SK-N-SH (cell line): Measurements from ENCODE around the gene RNF217.

Experiments used
- EP300 ChIP-seq, 2 experiments: IDR thresholded peaks; 2 replicates each; pipeline versions ENCODE4 v1.4.0 to v1.6.1; 2012; ENCODE audit warnings: borderline replicate concordance in 1 of 2, low read depth in 1 of 2, low read length in 1 of 2
- FOXM1 ChIP-seq: IDR thresholded peaks from 2 replicates; pipeline ENCODE4 v1.4.0; 2012; ENCODE audit warnings: low read depth, mild to moderate bottlenecking
- RXRA ChIP-seq: IDR thresholded peaks from 2 replicates; pipeline ENCODE4 v1.4.0; 2012; ENCODE audit warnings: low read depth, mild to moderate bottlenecking, borderline replicate concordance
- SIN3A ChIP-seq: IDR thresholded peaks from 2 replicates; pipeline ENCODE4 v1.6.1; 2012; ENCODE audit warnings: low read depth, mild to moderate bottlenecking, low read length, moderate library complexity, borderline replicate concordance
- SMC3 ChIP-seq: IDR thresholded peaks from 2 replicates; pipeline ENCODE4 v1.6.1; 2012; ENCODE audit warnings: low read depth, low read length, improper control_type of control experiment
- TAF1 ChIP-seq: IDR thresholded peaks from 2 replicates; pipeline ENCODE4 v1.6.1; 2012; ENCODE audit warnings: low read depth, mild to moderate bottlenecking, low read length, moderate library complexity, borderline replicate concordance
- YY1 ChIP-seq: IDR thresholded peaks from 2 replicates; pipeline ENCODE4 v1.4.0; 2012; ENCODE audit warnings: low read depth, mild to moderate bottlenecking
- TF ChIP-seq, protein P1 (sequence below): fragments of 200-600 bp; sonication (generic); IDR thresholded peaks from 2 replicates; pipeline ENCODE4 v1.6.1; 2017; ENCODE audit warnings: antibody characterized with exemption, mild to moderate bottlenecking, moderate library complexity
- TF ChIP-seq, protein P2 (sequence below): IDR thresholded peaks from 2 replicates; pipeline ENCODE4 v1.6.1; 2012; ENCODE audit warnings: mild to moderate bottlenecking, low read depth, low read length, moderate library complexity
- TF ChIP-seq, protein P3 (sequence below): IDR thresholded peaks from 2 replicates; pipeline ENCODE4; 2012
- TF ChIP-seq, protein P4 (sequence below): fragments of 150-350 bp; IDR thresholded peaks from 2 replicates; pipeline ENCODE4 v1.6.1; 2017; ENCODE audit warnings: antibody characterized with exemption, low read length, low read depth, borderline replicate concordance

DNA sequence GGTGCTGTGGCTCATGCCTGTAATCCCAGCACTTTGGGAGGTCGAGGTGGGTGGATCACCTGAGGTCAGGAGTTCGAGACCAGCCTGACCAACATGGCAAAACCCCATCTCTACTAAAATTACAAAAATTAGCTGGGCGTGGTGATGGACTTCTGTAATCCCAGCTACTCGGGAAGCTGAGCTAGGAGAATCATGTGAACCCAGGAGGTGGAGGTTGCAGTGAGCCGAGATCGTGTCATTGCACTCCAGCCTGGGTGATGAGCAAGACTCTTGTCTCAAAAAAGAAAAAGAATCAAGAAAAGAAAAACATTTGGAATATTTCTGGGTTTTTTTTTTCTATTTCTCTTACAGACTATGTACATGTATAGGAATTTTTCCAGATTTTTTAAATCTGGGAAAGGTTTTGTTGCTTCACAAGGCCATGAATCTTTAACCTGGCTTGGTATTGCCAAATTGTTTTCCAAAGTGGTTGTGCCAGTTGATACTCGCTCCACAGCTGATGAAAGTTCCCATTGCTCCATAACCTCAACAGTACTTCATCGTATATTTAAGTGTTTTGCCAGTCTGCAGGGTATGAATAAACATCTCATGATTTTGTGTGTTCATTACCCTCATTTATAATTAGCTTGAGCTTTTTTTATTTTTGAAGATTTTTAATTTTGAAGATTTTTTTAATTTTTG is 33.5 kb downstream of the RNF217 start:
- TF ChIP-seq, protein P1, sequence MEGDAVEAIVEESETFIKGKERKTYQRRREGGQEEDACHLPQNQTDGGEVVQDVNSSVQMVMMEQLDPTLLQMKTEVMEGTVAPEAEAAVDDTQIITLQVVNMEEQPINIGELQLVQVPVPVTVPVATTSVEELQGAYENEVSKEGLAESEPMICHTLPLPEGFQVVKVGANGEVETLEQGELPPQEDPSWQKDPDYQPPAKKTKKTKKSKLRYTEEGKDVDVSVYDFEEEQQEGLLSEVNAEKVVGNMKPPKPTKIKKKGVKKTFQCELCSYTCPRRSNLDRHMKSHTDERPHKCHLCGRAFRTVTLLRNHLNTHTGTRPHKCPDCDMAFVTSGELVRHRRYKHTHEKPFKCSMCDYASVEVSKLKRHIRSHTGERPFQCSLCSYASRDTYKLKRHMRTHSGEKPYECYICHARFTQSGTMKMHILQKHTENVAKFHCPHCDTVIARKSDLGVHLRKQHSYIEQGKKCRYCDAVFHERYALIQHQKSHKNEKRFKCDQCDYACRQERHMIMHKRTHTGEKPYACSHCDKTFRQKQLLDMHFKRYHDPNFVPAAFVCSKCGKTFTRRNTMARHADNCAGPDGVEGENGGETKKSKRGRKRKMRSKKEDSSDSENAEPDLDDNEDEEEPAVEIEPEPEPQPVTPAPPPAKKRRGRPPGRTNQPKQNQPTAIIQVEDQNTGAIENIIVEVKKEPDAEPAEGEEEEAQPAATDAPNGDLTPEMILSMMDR: no peak
- TF ChIP-seq FOXM1 (no peak), TAF1 (no peak), SIN3A (no peak), EP300 (IDR thresholded peaks at IDR 0.05; ENCODE audit: borderline replicate concordance in 1 of 2, low read depth in 1 of 2, low read length in 1 of 2) (no peak), RXRA (no peak), SMC3 (no peak), YY1 (no peak)
- TF ChIP-seq, protein P2, sequence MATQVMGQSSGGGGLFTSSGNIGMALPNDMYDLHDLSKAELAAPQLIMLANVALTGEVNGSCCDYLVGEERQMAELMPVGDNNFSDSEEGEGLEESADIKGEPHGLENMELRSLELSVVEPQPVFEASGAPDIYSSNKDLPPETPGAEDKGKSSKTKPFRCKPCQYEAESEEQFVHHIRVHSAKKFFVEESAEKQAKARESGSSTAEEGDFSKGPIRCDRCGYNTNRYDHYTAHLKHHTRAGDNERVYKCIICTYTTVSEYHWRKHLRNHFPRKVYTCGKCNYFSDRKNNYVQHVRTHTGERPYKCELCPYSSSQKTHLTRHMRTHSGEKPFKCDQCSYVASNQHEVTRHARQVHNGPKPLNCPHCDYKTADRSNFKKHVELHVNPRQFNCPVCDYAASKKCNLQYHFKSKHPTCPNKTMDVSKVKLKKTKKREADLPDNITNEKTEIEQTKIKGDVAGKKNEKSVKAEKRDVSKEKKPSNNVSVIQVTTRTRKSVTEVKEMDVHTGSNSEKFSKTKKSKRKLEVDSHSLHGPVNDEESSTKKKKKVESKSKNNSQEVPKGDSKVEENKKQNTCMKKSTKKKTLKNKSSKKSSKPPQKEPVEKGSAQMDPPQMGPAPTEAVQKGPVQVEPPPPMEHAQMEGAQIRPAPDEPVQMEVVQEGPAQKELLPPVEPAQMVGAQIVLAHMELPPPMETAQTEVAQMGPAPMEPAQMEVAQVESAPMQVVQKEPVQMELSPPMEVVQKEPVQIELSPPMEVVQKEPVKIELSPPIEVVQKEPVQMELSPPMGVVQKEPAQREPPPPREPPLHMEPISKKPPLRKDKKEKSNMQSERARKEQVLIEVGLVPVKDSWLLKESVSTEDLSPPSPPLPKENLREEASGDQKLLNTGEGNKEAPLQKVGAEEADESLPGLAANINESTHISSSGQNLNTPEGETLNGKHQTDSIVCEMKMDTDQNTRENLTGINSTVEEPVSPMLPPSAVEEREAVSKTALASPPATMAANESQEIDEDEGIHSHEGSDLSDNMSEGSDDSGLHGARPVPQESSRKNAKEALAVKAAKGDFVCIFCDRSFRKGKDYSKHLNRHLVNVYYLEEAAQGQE: no peak
- TF ChIP-seq, protein P3, sequence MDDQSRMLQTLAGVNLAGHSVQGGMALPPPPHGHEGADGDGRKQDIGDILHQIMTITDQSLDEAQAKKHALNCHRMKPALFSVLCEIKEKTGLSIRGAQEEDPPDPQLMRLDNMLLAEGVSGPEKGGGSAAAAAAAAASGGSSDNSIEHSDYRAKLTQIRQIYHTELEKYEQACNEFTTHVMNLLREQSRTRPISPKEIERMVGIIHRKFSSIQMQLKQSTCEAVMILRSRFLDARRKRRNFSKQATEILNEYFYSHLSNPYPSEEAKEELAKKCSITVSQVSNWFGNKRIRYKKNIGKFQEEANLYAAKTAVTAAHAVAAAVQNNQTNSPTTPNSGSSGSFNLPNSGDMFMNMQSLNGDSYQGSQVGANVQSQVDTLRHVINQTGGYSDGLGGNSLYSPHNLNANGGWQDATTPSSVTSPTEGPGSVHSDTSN: no peak
- TF ChIP-seq, protein P4, sequence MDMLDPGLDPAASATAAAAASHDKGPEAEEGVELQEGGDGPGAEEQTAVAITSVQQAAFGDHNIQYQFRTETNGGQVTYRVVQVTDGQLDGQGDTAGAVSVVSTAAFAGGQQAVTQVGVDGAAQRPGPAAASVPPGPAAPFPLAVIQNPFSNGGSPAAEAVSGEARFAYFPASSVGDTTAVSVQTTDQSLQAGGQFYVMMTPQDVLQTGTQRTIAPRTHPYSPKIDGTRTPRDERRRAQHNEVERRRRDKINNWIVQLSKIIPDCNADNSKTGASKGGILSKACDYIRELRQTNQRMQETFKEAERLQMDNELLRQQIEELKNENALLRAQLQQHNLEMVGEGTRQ: no peak
